NCI-H1092 treated with DMSO at 0.1 percent for 48 hours (cell line): ENCODE results near the gene AFF1.

Source experiments
- DNase-seq: peaks from one replicate; lab custom pipeline; 2025; lab: John Stamatoyannopoulos, UW

The AFF1 gene

DNA sequence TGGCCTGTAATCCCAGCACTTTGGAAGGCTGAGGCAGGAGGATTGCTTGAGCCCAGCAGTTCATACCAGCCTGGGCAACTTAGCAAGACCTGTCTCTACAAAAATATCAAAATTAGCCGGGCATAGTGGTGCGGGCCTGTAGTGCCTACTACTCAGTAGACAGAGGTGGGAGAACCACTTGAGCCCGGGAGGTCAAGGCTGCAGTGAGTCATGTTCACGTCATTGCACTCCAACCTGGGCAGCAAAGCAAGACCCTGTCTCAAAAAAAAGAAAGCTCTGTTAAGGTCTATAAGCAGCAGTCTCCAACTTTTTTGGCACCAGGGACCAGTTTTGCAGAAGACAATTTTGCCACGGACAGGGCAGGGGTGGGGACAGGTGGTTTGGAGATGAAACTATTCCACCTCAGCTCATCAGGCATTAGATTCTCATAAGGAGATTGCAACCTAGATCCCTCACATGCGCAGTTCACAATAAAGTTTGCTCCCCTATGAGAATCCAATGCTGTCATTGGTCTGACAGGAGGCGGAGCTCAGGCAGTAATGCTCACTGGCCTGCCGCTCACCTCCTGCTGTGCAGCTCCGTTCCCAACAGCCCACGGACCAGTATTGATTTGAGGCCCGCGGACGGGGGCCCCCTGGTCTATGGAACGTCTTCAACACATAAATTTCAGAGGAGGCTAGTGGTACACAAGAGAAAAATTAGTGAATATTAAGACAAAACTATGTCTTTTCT, 217.7 kb downstream of the AFF1 start:
- no peak for DNase-seq

DNA sequence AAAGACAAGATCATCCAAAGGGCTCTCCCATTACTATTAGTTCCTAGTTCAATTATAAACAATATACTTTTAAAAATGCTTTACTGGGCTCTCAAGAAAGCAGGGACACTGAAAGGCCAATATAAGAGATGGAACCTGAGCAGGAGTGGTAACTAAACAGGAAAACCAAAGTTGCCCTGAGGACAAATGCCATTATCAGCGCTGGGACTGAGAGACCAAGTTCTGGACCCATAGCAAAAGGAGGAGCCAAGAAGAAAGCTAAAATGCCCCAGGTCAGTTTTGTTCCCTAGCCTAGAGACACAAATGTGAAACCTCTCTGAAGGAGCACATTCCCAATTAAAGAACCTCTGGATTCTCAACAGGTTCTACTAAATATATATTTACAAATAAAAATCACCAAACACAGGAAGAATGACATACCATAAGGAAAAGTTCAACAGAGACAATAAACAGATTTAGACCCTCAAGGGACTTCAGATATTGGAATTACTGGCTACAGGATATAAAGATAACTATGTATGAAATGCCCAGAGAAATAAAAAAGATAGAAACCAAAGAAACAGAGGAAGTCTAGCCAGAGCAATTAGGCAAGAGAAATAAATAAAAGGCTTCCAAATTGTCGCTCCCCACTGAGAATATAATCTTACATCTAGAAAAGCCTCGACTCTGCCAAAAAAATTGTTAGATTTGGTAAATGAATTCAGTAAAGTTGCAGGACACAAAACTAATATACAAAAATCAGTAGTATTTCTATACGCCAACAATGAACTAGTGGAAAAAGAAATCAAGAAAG, 218.5 kb downstream of the AFF1 start:
- DNase-seq = no peak

DNA sequence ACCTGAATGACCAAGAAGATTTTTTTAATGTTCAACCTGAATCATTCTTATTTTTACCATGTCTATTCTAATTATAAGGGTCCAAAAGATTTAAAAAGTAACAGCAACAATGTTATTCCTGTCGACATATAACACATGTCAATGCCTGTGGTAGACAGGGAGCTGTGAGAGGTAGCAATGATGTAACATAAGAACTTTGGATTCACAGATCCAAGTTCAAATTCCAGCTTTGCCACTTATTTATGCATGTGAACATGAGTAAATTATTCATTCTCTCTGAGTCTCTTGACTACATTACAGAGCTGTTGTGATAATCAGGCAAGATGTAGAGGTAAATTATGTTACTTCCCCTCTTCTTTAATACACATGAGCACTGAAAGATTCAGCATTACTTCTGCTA, 231.1 kb downstream of the AFF1 start:
- DNase-seq = no peak

DNA sequence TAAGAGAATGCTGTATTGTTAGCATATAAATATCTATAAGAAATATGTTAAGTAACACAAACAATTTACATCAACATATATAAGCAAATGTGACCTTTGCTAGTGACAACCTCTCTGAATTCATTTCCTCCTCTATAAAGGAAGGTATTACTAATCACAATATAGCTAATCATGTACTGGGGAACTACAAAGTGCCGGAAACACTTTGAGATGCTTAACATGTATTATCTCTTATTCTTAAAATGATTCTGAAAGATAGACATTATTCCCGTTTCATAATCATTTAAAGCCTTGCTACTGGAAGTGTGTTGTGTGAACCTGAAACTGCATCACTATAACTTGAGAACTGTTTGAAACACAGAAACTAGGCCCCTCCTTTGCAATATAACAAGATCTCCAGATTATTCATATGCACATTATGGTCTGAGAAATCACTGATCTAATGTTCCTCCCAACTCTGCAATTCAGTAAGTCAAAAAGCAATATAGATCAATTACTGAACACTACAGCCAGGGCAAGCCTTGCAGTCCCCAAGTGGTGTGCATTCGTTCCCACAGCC, 231.6 kb downstream of the AFF1 start:
- no peak for DNase-seq

DNA sequence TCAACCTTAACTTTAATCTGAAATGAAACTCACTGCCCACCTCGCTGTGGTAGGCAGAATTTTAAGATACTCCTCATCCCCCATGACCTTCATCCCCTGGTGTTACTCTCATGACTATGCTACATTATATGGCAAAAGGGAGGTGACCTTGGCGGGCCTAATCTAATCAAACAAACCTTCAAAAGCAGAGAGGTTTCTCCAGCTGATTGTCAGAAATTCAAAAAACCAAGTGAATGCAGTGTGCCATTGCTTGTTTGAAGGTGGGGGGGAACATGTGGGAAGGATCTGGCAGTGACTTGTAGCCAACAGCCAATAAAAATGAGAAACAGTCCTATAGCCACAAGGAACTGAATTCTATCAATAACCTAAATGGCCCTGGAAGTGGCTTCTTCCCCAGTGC, 237.1 kb downstream of the AFF1 start:
- DNase-seq = no peak

DNA sequence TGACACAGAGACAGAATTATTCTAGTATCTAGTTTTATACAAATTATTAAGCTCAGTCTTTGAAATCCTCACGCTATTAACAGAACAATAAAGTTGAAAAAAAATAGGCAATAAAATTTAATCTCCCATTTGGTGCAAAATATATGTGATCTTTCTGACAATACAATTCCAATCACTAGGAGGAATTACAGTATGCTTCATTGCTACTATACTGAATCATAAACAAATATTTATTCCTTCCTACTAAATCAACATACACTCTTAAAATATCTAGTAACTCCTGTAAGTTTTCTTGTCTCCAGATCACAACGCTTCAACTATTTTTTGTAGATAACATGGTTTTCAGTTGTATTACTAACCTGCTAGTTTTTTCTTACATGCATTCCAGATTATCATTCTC, 239.9 kb downstream of the AFF1 start:
- DNase-seq = no peak

DNA sequence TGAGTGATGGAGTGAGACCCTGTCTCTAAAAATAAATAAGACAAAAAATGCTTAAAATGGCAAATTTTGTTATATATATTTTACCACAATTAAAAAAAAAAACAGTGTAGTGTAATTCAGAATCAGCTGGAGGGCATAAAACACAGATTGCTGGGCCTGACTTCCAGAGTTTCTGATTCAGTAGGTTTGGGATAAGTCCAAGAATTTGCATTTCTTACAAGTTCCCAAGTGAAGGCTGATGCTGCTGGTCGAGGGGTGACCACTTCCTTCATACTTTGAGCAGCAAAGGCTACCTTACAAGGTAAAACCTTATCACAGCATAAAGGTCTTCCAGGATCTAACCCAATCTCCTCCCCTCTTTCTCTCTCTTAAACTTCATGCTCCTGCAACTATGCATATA, 244.9 kb downstream of the AFF1 start:
- no peak for DNase-seq

DNA sequence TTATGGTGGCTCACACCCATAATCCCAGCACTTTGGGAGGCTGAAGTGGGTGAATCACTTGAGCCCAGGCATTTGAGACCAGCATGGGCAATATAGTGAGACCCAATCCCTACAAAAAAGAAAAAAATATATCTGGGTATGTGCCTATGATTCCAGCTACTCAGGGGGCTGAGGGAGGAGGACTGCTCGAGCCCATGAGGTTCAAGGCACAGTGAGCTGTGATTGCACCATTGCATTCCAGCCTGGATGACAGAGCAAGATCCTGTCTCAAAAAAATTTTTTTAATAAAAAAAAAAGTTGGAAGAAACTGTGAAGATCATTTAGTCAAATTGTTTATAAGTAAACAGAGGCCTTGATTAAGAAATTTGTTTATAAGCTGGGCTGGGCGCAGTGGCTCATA, 246.0 kb downstream of the AFF1 start:
- no peak for DNase-seq

DNA sequence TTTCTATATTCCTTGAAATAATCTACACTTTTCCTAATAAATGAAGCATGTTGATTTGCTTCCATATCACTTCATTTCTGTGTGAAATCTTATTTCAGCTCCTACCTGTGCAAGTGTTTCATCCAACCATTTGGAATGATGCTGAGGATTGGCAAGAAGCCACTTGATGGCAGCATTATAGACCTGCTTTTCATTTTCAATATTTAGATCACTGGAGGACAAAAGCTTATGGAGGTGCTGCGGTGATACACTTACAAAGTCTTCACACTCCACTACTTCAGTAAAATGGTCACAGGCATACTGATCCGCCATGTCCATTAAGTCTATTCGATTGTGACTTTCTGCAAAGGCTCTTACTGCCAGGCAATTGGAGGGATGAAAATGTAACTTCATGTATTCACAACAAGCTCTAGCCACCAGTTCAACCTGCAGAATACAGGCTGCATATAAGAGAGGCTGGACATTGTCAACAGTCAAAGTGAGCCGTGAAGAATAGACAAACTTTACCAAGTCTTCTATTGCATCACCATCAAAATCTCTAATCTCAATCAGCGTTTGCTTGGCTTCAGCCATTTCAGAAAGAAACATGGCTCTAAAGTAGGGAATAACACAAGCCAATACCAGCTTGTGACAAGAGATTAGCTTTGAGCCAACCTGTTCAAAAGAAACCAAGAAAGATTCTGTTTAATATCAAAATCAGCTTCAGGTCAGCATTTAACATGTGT, 250.5 kb downstream of the AFF1 start:
- DNase-seq = no peak

DNA sequence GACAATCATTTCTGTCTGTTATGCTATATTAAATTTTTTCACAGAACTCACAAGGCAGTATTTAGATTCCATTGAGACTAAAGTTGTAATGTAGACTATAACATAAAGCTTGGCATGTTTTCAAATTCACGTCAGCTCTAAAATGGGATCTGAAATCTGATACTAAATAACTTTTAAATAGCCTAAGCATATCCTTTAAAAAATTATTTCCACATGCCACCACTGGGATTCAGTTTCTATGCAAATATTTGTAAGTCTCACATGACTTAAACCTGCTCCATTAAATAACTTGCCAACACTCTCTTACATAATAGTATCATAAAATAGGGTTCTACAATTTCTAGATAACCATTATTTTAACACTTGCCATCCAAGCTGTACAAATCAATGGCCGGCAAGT, 253.2 kb downstream of the AFF1 start:
- DNase-seq = no peak

DNA sequence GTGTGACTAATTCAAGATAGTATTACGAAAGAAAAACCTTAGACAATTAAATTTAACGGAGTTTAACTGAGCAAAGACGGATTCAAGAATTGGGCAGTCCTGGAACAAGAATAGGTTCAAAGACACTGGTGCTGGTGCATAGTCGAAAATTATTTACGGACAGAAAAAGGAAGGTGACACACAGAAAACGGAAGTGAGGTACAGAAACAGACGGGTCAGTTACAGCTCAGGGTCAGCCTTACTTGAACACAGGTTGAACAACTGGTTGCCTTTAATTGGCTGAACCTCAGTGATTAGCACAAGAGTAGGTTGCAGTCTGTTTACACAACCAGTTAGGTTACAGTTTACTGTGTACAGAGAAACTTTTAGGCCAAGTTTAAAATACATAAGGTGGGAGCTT, 254.1 kb downstream of the AFF1 start:
- DNase-seq = no peak
